LHCN-M2 (cell line): Measurements from ENCODE around the gene VPS13A. TPM values are rescaled to one million over a fixed set of nuclear protein-coding genes. Genes with fewer than 3 reads are reported as not detected.
"Not testable (repeated sequence)": the region's sequence is repeated elsewhere in the genome, so short reads cannot be mapped to it uniquely, and the experiment has no call there.

Experiments used
- DNase-seq: peaks from one replicate; pipeline ENCODE4 v3.0.0-alpha.2; 2012; ENCODE audit warnings: low read depth
- total RNA-seq: library from RNA; depleted of rRNA; stranded (reverse); fragments of >200 nt; gene quantifications from 2 replicates; pipeline ENCODE4 v1.2.3, GENCODE V29; 2014

VPS13A gene
- total RNA-seq, 1 experiment from 2014 or later: 8.8 TPM

- peak; percentile 29 for DNase-seq
Measured at GRCh38 chr9:77304543-77304942, 127.2 kb downstream of the VPS13A start.

GRCh38 chr9:77305622-77306400 lies 128.5 kb downstream of the VPS13A start:
- no peak for DNase-seq

- no peak for DNase-seq
Measured at GRCh38 chr9:77307166-77307565, 129.8 kb downstream of the VPS13A start.

- DNase-seq: no peak
Measured at GRCh38 chr9:77316058-77316457, 138.7 kb downstream of the VPS13A start.

DNA sequence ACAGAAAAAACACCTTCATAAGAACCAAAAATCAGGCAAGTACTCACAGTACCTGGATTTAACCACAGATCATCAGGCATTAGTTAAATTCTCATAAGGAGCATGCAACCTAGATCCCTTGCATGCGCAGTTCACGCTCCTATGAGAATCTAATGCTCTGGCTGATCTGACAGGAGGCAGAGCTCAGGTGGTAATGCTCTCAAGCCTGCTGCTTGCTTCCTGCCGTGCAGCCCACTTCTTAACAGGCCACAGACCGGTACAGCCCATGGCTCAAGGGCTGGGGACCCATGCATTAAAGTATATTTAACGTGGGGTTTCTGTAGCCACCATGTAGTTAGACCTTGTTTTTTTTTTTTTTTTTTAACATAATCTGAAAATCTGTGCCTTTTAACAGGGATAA lies 147.7 kb downstream of the VPS13A start:
- no peak for DNase-seq

- DNase-seq: no peak
Measured at GRCh38 chr9:77328102-77328501, 150.8 kb downstream of the VPS13A start.

GRCh38 chr9:77370064-77370463 lies 192.7 kb downstream of the VPS13A start:
- DNase-seq: no peak

DNA sequence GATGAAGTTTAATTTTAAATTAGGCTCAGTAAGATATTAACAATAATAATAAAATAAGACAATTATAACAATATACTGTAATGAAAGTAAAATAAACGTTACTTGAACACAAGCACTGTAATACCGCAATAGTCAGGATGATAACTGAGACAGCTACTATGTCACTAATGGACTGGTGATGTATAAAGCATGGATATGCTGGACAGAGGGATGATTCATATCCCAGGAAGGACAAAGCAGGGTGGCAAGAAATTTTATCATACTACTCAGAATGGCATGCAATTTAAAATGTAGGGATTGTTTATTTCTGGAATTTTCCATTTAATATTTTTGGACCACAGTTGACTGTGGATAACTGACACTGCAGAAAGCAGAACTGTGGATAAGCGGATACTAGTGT lies 196.9 kb downstream of the VPS13A start:
- DNase-seq: peak; percentile 34

GRCh38 chr9:77375956-77376532 lies 198.7 kb downstream of the VPS13A start:
- peak; percentile 21 for DNase-seq

DNA sequence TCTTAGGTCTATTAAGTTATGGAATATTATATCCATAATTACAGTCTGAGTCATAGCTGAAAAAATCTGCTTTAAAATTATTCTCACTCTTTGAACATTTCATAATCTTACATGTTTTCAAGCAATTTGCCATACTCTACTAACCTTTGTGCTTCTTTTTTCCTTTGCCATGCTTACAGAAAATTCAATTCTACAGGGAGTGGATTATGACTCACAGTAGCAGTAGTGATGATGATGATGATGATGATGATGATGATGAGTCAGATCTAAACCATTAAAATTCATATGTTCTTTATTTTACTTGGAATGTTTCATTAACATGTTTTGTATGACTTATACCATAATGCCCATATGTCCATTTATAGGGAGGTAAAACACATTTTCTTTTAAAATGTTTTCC lies 207.1 kb downstream of the VPS13A start:
- peak; percentile 68 for DNase-seq

DNA sequence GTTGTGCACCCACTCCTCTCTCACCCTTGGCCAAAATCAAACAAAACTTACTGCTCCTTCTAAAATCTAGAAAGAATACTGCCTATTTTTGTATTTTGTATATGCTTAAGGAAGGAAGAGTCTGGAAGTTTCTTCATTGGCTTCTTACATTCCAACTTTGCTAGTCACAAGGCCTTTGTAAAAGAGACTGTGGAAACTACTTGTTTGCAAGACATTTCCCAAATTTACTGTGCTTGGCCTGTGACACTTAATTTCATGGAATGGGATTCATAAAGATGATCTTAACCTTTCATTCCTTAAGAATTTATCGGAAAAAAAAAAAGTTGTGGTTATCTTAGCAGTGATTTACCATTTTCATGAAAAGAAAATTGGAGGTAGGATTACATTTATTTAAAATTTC lies 208.9 kb downstream of the VPS13A start:
- no peak for DNase-seq

DNA sequence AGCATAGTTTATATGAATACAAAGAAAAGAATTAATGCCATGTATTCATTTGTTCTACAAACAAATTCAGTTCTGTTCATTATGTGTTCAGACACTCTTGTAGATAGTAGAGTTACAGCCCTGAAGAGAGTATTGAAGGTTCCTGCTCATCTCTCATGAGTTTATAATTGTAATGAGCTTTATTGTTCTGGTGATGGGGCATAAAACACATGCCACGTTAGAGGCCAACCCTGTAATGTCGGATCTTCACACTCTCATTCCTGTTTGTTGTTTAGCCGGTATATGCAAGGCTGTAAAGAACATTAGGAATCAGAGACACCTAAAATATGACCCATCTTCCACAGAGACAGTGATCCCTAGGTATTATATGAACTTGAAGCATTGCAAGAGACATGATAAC lies 214.5 kb downstream of the VPS13A start:
- no peak for DNase-seq

DNA sequence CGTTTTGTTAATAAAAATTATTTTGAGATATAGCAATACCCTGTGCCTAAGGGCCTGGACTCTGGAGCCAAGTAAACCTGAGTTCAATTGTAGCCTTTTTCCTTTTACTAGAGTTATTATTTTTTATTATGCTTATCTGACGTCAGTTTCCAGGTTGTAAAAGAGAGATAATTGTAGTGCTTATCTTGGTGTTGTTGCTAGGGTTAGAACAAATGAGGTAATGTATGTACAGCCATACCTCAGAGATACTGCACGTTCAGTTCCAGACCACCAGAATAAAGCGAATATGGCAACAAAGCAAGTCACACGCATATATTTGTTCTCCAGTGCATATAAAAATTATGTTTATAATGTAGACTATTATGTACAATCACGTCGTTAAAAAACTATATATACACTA lies 215.0 kb downstream of the VPS13A start:
- no peak for DNase-seq

GRCh38 chr9:77398581-77398980 lies 221.2 kb downstream of the VPS13A start:
- DNase-seq: not testable (repeated sequence)

GRCh38 chr9:77399964-77400363 lies 222.6 kb downstream of the VPS13A start:
- no peak for DNase-seq

GRCh38 chr9:77402286-77402685 lies 225.0 kb downstream of the VPS13A start:
- peak; percentile 29 for DNase-seq

DNA sequence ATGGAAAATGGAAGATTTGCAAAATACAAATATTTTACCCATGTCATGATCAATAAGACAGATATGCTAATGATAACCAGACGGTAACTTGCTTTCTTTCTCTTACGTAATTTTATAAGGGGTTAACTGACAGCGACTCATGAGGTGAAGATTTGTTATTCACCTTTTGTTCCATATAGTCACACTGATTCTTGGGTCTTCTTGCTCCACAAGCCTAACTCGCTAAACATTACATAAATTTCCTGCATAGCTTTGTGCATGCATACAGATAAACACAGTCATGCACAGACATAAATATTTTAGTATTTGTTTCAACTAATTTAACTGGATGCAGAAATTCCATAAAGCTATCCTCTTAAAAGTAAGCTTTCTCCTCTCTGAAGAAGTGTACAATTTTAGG lies 225.9 kb downstream of the VPS13A start:
- DNase-seq: no peak

GRCh38 chr9:77408521-77408920 lies 231.2 kb downstream of the VPS13A start:
- not testable (repeated sequence) for DNase-seq

DNA sequence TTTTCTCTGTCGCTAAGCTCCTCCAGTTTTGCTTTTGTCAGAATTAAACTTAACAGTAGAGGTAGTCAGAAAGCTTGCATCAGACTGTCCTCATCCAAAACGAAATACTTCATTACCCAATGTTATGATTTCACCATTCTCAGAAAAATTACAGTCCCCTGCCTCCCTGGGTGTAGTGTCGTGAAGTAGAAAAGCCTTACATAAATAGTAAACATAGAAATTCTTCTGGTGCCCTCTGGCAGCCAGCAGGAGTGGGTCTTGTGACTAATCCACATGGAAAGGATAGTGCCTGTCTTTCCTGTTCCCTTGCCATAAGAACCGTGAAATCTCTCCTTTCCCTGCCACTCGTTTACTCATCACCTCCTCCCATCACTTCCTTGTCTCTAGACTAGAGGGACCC lies 240.2 kb downstream of the VPS13A start:
- DNase-seq: peak; percentile 74

DNA sequence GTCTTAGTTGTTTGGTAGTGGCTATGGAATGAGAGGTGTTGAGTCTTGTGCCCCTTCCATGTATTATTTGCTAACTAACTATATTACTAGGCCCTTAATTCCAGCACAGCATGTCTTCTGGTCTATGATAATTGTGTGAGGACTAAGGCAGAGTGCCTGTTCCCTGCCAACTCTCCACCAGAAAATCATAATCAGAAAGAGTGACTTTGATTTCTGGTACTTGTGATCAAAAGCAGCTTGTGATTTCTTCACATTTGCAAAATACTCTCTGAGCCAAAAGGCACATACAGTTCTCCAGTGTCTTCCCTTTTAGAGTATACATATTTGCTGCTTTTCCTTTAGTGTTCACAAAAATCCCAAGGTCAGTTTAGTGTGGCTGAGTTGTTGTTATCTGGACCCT lies 240.9 kb downstream of the VPS13A start:
- DNase-seq: no peak

DNA sequence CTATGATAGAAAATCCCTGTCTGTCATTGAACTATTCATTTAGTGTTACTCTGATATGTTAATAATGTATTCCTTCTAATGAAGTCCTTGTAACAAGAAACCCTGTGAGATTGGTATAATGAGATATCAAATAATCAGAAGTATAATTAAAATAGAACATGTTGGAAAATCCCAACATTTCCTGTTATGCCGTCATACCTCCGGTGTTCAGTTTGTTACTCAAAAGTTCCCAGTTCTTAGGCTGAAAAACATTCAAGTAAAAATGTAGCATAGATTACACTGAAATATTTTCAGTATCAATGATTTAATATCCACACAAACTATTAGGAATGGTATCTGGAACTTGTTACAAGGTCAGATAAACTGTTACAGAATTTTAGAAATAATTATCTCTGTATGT lies 243.3 kb downstream of the VPS13A start:
- no peak for DNase-seq

- DNase-seq: no peak
Measured at GRCh38 chr9:77421506-77422265, 244.4 kb downstream of the VPS13A start.

DNA sequence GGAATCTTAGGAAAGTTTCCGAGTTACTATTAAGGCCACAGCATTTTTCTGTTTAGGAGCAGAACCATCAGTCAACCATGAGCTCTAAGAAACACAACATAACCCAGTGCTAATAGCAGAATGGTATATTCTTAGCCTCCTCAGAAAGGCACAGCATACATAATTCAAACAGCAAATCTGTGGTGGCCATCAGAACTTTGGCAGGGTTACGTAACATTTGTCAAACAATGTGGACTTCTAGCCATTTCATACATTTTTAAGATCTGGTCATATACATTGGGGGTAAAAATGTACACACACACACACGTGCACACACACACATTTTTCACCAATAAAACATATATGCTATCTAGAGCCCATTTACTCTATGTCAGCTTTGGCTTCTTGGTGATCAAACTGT lies 245.6 kb downstream of the VPS13A start:
- no peak for DNase-seq
